NCI-H128 (cell line): ENCODE results near the gene CYP2D6.
A peak's percentile ranks its signal among the peaks of the same experiment; 100 is the strongest.
"Not testable (repeated sequence)": the region's sequence is repeated elsewhere in the genome, so short reads cannot be mapped to it uniquely, and the experiment has no call there.

Source experiments
- DNase-seq: peaks from one replicate; lab custom pipeline; 2025; ENCODE audit not compliant: unreplicated experiment; lab: John Stamatoyannopoulos, UW

CYP2D6 gene

DNA sequence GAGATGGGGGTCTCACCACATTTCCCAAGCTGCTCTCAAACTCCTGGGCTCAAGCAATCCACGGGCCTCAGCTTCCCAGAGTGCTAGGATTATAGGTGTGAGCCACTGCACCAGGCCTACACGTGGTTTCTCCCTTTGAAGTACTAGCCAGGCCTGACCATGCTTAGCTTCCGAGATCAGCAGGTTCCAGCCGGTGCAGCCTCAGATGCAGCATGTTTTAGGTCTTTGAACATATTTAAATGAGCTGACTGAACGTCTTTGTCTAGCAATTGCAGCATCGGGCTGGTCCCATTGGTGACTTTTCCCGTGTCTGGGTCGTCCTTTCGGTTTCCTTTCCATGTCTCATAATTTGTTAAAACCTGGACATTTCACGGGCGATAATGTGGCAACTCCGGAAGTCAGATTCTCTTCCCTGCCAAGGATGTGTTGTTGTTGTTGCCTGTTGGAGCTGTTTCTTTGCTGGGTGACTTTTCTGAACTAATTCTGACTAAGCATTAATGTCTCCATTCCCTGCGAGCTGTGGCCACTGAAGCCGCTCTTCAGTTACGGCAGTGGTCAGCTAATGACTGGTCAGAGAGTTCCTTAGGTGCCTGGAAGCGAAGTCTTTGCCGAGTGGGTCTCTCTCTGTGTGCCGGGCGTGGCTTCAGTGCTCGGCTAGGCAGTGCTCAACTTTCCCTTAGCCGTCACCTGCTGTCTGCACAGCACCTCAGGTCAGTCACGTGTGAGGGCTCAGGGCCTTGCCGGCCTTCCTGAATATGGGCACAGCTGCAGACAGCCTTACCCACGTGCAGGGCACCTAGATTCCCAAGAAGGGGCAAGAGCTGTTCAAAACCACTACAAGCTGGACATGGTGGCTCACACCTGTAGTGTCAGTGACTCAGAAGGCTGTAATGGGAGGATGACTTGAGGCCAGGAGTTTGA lies 3.8 kb upstream of the CYP2D6 start:
- DNase-seq, result no peak

DNA sequence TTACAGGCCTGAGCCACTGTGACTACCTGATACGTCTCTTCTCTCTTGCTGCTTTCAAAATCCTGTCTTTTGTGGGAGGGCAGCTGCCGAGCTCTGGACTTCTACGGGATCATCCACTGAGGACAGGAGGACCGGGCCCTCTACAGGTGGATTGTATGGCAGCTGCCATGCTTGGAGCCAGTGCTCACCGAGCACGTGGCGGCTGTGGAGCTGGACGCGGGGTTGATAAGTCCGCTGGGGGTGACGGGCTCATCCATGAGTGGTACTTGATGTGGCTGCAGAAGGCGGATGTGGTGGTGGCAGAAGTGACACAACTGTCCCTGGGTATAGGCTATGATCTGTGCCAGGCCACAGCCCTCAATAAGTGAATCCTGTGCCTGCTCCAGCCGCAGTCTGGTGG lies 1.8 kb upstream of the CYP2D6 start:
- DNase-seq, result no peak

DNA sequence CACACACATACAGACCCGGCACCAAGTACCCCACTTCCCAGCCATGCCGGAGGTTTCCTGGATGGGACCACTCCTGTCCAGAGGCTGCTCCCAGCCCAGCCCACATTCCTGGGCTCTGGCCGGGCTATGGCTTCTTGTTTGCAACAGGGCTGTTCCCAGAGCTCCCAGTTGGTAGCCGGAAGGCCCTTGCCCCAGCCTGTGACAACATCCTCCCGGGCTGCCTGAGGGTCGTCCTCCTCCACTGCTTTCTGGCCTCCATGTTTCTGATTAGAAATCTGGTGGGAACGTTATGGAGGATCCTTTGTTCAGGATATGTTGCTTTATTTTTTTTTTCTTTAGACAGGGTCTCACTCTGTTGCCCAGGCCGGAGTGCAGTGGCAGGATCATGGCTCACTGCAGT lies 952 bp upstream of the CYP2D6 start:
- no peak for DNase-seq

GRCh38 chr22:42130182-42130581 lies 428 bp downstream of the CYP2D6 start:
- DNase-seq, result not testable (repeated sequence)

GRCh38 chr22:42128776-42129694 lies 1.6 kb downstream of the CYP2D6 start:
- DNase-seq, result not testable (repeated sequence)

- not testable (repeated sequence) for DNase-seq
These were observed 2.6 kb downstream of the CYP2D6 start for GRCh38 chr22:42128007-42128406.

DNA sequence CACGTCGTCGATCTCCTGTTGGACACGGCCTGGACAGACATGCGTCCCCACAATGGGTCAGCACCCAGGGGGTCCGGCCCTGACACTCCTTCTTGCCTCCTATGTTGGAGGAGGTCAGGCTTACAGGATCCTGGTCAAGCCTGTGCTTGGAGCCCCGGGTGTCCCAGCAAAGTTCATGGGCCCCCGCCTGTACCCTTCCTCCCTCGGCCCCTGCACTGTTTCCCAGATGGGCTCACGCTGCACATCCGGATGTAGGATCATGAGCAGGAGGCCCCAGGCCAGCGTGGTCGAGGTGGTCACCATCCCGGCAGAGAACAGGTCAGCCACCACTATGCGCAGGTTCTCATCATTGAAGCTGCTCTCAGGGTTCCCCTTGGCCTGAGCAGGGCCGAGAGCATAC lies 3.0 kb downstream of the CYP2D6 start:
- DNase-seq, result no peak

GRCh38 chr22:42123529-42123928 lies 7.1 kb downstream of the CYP2D6 start:
- not testable (repeated sequence) for DNase-seq

DNA sequence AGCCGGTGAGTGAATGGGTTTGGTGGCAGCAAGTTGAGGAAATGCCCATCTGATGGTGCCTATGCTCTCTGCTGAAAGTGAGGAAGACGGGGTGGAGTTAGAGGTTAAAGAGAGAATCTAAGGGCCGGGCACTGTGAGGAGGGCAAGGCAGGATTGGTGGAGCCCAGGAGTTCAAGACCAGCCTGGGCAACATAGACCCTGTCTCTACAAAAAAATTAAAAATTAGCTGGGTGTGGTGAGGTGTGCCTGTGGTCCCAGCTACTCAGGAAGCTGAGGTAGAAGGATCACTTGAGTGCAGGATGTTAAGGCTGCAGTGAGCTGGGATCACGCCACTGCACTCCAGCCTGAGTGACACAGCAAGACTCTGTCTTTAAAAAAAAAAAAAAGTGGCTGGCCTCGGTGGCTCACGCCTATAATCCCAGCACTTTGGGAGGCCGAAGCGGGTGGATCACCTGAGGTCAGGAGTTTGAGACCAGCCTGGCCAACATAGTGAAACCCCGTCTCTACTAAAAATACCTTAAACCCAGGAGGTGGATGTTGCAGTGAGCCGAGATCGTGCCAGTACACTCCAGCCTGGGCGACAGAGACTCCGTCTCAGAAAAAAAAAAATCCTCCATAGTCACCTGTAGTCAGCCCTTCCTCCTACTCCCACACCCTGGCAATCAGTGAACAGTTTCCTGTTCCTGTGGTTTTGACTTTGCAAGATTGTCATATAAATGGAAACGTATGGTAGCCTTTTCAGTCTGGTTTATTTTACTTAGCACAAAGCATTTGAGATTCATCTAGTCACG lies 10.2 kb downstream of the CYP2D6 start:
- DNase-seq, result not testable (repeated sequence)

- DNase-seq, result no peak
These were observed 13.7 kb downstream of the CYP2D6 start for GRCh38 chr22:42116848-42117424.

- not testable (repeated sequence) for DNase-seq
These were observed 15.2 kb downstream of the CYP2D6 start for GRCh38 chr22:42115420-42115830.

- no peak for DNase-seq
These were observed 15.9 kb downstream of the CYP2D6 start for GRCh38 chr22:42114721-42115120.

GRCh38 chr22:42112793-42113192 lies 17.8 kb downstream of the CYP2D6 start:
- not testable (repeated sequence) for DNase-seq

DNA sequence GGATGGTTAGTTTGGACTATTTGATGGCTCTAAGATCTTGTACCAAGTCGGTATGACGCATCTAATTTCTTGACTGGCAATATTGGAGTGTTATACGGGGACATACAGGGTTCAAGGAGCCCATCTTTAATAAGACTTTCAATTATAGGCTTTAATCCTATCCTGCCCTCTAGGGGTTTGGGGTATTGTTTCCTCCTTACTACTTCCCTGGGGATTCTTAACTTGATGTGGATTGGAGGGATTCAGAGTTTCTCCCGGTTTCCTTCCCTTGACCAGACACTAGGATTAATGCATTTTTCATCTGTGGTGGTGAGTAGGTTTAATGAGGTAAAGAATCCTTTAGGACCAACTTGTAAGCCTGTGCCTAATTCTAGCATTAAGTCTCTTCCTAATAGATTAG lies 18.8 kb downstream of the CYP2D6 start:
- DNase-seq, result no peak

DNA sequence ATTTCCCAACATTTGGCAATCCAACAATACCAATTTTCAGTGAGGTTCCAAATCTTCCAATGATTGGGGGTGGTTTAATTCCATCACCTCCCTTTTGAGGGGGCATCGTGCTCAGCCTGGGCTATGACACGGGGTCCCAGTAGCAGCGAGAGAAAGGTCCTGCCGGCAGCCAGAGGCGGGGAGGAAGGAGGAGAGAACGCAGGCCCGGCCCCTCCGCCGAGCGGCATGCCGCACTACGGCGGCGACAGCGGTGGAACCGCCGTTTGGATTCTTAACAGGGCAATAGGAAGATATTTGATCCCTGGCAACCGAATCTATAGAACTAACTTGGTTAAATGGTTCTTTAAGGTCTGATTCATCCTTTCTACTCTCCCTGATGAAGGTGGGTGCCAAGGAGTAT lies 21.8 kb downstream of the CYP2D6 start:
- DNase-seq, result no peak

- DNase-seq, result not testable (repeated sequence)
These were observed 26.2 kb downstream of the CYP2D6 start for GRCh38 chr22:42104332-42104860.

GRCh38 chr22:42101199-42101598 lies 29.4 kb downstream of the CYP2D6 start:
- no peak for DNase-seq

- no peak for DNase-seq
These were observed 39.2 kb downstream of the CYP2D6 start for GRCh38 chr22:42091455-42091782.

DNA sequence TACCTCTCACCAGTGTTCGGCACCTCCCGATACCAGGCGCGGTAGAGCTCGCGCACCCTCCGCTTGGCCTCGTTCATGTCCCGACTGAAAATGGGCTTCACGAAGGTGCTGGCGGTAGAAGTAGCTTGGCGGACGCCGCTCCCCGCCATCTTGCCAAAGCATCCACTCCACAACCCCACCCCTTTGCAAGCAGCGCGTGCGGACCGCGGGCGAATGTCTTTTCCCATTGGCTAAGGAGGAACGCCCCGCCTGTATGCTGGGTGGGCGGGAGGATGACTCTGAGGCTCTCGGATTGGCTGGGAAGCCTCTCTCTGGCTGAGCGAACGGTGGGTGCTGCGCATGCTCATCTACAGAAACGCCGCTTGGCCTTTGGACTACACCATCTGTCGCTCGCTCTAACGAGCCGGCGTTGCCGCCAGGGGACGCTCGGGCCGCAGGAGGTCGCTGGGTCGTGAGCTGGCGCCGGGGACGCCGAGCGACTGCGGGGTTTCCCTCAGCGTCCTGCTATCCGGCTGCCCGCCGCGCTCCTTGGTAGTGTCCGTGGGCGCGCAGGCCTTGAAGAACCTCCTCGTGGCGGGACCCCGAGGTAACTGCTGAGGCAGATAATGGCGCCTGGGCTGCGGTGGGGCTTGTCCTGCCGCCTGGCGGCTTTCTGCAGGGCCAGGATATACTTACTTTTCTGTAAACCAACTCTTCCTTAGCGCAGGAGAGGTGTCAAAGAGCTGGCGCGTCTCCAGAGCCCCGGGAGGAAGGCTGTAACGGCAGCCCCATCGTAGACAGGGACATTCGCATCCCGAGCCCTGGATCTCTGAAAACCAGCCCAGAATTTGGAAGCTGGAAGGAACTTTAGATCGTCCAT lies 39.8 kb downstream of the CYP2D6 start, which contains the start of gene NDUFA6:
Gene NDUFA6, minus strand, starts transcription at position 177 of the 859 bp plus-strand sequence. Its CDS starts 28 bp downstream, at position 149.
- peak; percentile 95 for DNase-seq
